Breast epithelium (tissue), 4 donors: ENCODE results near the gene SLC8A3. TPM values are rescaled to one million over a fixed set of nuclear protein-coding genes. Genes with fewer than 3 reads are reported as not detected.

Experiments used
- DNase-seq, 2 donors: peaks; one replicate each; pipeline ENCODE4 v3.0.0-alpha.2; 2019; ENCODE audit warnings: low spot score in 2 of 2
- H3K27ac ChIP-seq, 2 donors: fragments of 200-600 bp; sonication (generic) in 1 of 2; one replicate each; pipeline ENCODE4 v1.5.1; 2016 to 2019; ENCODE audit warnings: mild to moderate bottlenecking in 1 of 2
- H3K27me3 ChIP-seq, 2 donors: fragments of 200-600 bp; sonication (generic) in 1 of 2; one replicate each; pipeline versions ENCODE4 v1.5.1 to v1.6.0; 2017 to 2019; ENCODE audit warnings: control low read depth in 1 of 2, mild to moderate bottlenecking in 1 of 2
- H3K36me3 ChIP-seq: fragments of 200-600 bp; one replicate; pipeline ENCODE4 v1.5.1; 2019
- H3K4me1 ChIP-seq, 2 donors: fragments of 200-600 bp; sonication (generic); one replicate each; pipeline ENCODE4 v1.5.1; 2016 to 2019; ENCODE audit warnings: control low read depth in 1 of 2
- H3K4me3 ChIP-seq, 3 donors: fragments of 200-600 bp; sonication (generic); 1 replicate in 2 of 3; 2 replicates in 1 of 3; pipeline ENCODE4 v1.5.1; 2016 to 2019; ENCODE audit warnings: mild to moderate bottlenecking in 3 of 3, moderate library complexity in 2 of 3
- H3K9me3 ChIP-seq, 2 donors: fragments of 200-600 bp; sonication (generic) in 1 of 2; one replicate each; pipeline ENCODE4 v1.5.1; 2016 to 2019; ENCODE audit warnings: control low read depth in 1 of 2
- POLR2A ChIP-seq: fragments of 450-650 bp; IDR thresholded peaks from one replicate; pipeline ENCODE4 v1.6.1; 2016; ENCODE audit warnings: antibody characterized with exemption, mild to moderate bottlenecking, moderate library complexity
- POLR2AphosphoS5 ChIP-seq, 3 donors: sonication (generic); formaldehyde crosslinking; IDR thresholded peaks; one replicate each; pipeline ENCODE4 v1.6.1; 2017; ENCODE audit warnings: antibody characterized with exemption in 3 of 3
- intact Hi-C: fragments of 100-400 bp; cut with DNase I; formaldehyde crosslinking; loops from one replicate; pipeline ENCODE4 v1.15.1; 2023; ENCODE audit warnings: low total_unique reads
- total RNA-seq, 3 donors: library from RNA; depleted of rRNA; stranded (reverse); fragments of >200 nt; gene quantifications; one replicate each; pipeline ENCODE4 v1.1.0, GENCODE V29; 2016
- TF ChIP-seq, protein P1 (sequence below), 3 donors: fragments of 450-650 bp; IDR thresholded peaks; one replicate each; pipeline ENCODE4 v1.5.1; 2016 to 2017; ENCODE audit warnings: antibody characterized with exemption in 3 of 3, mild to moderate bottlenecking in 3 of 3, moderate library complexity in 3 of 3

SLC8A3 gene
- total RNA-seq, 3 donors from 2014 or later = 0.59 to 1.8 TPM; not detected in 1

DNA sequence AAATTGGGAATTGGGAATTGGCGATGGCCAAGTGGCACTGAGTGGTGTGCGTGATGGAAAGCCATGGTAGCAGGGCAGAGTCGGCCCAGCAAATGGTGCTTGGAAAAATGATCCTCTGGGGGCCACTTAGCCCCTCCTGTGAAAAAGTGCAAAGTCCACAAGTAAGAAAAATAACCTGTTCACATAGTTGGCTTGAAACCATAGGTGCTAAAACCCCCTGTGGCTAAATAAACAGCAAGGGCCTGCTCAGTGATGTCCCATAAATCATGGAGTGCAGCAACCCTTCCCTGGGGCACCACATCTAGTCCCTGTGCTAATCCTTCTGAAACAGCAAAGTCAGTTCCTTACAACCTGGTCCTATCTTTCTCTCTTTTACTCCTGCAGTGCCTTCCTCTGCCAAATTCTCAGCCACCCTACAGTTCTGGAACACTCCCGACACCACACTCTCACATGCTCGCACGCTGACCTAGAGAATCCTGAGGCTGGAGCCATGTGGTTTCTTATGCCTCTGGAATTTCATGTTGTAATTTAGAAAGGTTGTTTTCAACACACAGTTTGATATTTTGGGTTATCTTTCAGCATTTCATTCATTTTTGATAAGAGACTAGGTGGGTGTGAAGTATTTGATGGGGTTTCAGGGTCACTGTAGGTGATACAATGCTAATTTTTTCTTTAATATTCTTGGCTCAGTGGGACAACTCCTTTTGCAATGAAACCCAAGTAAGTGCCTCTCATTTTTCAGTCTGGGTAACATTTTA lies 186.0 kb downstream of the SLC8A3 start:
- H3K4me1 ChIP-seq = peaks cover 0 to 7% of the 10 kb centered on the region in 2 donors
- intact Hi-C loops = no loop called here
- DNase-seq = no peak
- H3K9me3 ChIP-seq = no peaks in the 10 kb centered on the region
- H3K27me3 ChIP-seq = no peaks in the 10 kb centered on the region
- no peaks in the 10 kb centered on the region for H3K36me3 ChIP-seq
- no peak overlapping the region for H3K4me3 ChIP-seq
- TF ChIP-seq POLR2A (no peak), POLR2AphosphoS5 (IDR thresholded peaks at IDR 0.05) (no peak)
- TF ChIP-seq, protein P1, sequence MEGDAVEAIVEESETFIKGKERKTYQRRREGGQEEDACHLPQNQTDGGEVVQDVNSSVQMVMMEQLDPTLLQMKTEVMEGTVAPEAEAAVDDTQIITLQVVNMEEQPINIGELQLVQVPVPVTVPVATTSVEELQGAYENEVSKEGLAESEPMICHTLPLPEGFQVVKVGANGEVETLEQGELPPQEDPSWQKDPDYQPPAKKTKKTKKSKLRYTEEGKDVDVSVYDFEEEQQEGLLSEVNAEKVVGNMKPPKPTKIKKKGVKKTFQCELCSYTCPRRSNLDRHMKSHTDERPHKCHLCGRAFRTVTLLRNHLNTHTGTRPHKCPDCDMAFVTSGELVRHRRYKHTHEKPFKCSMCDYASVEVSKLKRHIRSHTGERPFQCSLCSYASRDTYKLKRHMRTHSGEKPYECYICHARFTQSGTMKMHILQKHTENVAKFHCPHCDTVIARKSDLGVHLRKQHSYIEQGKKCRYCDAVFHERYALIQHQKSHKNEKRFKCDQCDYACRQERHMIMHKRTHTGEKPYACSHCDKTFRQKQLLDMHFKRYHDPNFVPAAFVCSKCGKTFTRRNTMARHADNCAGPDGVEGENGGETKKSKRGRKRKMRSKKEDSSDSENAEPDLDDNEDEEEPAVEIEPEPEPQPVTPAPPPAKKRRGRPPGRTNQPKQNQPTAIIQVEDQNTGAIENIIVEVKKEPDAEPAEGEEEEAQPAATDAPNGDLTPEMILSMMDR (IDR thresholded peaks at IDR 0.05) = no peak
- no peak overlapping the region for H3K27ac ChIP-seq

DNA sequence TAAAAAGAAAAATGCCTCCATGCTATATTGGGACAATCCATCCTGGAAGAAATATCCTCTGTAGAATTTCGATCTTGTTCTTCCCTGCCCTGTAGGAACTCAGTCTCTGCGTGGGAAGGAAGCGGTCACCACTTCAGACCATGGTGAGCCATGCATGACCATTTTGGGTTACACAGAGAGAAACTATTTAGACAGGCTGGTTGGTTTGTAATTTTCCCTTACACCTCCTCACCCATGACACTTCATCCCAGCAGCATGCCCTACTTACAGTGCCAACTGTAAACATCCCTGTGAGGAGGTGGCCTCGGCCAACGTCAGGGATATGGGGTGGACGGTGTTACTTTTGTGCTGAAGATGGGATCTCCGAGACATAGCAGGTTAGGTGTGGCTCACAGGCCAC lies 188.2 kb downstream of the SLC8A3 start:
- no peak overlapping the region for H3K27ac ChIP-seq
- no peak for TF ChIP-seq POLR2AphosphoS5 (IDR thresholded peaks at IDR 0.05)
- TF ChIP-seq, protein P1 (IDR thresholded peaks at IDR 0.05) = no peak
- TF ChIP-seq POLR2A = no peak
- DNase-seq = no peak
- H3K9me3 ChIP-seq = no peaks in the 10 kb centered on the region
- H3K27me3 ChIP-seq = no peaks in the 10 kb centered on the region
- no peaks in the 10 kb centered on the region for H3K36me3 ChIP-seq
- peaks cover 0 to 7% of the 10 kb centered on the region in 2 donors for H3K4me1 ChIP-seq
- intact Hi-C loops = no loop called here
- no peak overlapping the region for H3K4me3 ChIP-seq

DNA sequence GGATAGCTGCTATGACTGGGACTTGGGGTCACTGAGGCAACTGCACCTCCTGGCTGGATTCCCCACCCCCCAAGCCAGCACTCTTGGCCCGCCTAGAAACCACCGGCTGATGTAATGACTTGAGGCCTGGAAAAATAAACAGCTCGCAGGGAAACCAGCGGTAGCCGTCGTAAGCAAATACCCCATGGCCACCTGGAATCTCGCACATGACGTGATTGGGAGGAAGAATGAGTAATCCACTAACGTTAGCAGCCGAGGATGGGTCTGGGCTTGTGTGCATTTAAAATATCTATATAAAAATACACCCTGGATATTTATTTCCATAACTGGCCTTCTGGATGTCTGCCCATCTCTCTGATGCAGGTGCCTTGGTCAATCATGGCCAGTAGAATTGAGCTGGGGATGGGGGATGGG lies 189.5 kb downstream of the SLC8A3 start:
- intact Hi-C loops = no loop called here
- peaks cover 0 to 7% of the 10 kb centered on the region in 2 donors for H3K4me1 ChIP-seq
- peak overlapping the region; percentile 50 to 66 for H3K27ac ChIP-seq
- H3K4me3 ChIP-seq = no peak overlapping the region
- no peaks in the 10 kb centered on the region for H3K27me3 ChIP-seq
- TF ChIP-seq POLR2AphosphoS5 (IDR thresholded peaks at IDR 0.05) = peak in 1 of 3 donors; percentile 7
- no peak for TF ChIP-seq POLR2A
- peak; percentile 49 to 56 for DNase-seq
- H3K36me3 ChIP-seq = no peaks in the 10 kb centered on the region
- no peaks in the 10 kb centered on the region for H3K9me3 ChIP-seq

DNA sequence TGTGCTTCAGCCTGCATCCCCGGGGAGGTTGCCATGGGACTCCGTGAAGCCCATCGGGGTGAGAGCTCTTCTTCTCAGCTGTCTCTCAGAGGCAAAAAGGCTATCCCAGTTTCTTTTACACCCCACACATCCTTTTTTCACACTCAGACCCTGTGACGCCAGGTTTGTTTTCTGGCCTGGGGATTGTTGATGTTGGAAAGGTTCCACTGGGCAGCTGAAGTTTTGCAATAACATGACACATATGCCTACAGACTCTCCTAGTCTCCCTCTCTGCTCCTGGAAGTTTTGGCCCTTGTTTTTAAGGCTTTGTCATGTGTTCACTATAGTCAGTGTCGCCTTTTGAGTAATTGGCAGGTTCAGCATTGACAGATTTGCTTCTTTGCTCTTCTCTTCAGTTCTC lies 190.9 kb downstream of the SLC8A3 start:
- TF ChIP-seq, protein P1 (IDR thresholded peaks at IDR 0.05) = no peak
- peak in 1 of 3 donors; percentile 59 for TF ChIP-seq POLR2AphosphoS5 (IDR thresholded peaks at IDR 0.05)
- Histone ChIP-seq H3K36me3 (no peaks in the 10 kb centered on the region), H3K4me3 (no peak overlapping the region), H3K27me3 (no peaks in the 10 kb centered on the region), H3K4me1 (peaks cover 0 to 7% of the 10 kb centered on the region in 2 donors), H3K9me3 (no peaks in the 10 kb centered on the region), H3K27ac (peak overlapping the region in 1 of 2 donors; percentile 66)
- intact Hi-C loops = no loop called here
- DNase-seq = peak in 1 of 2 donors; percentile 75

DNA sequence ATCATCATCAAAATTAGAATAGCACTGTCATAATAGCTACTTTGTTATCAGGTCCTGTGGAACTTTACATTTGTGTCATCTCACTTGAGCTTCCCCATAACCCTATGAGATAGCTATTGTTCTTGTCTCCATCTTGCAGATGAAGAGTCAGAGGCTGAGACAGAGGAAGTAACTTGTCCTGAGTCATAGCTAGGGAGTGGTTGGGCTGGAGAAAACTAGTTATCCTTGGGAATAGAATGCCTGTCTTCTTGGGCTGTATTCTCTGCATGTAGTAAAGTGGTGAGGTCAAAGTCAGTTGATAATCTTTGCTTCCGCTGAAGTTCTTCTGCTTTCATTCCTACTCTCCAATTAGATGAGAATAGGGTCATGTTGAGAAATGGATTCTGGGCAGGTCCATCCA lies 192.5 kb downstream of the SLC8A3 start:
- Histone ChIP-seq H3K27ac (no peak overlapping the region), H3K4me1 (peaks cover 0 to 7% of the 10 kb centered on the region in 2 donors), H3K4me3 (no peak overlapping the region), H3K36me3 (no peaks in the 10 kb centered on the region), H3K27me3 (no peaks in the 10 kb centered on the region), H3K9me3 (no peaks in the 10 kb centered on the region)
- DNase-seq = no peak
- TF ChIP-seq, protein P1 (IDR thresholded peaks at IDR 0.05) = no peak
- no peak for TF ChIP-seq POLR2AphosphoS5 (IDR thresholded peaks at IDR 0.05)
- TF ChIP-seq POLR2A = no peak
- intact Hi-C loops = no loop called here

Other genes with a start within 250 kb of the SLC8A3 start
- 10 to 100 TPM; 22.2 to 26.2 (median 25.2) TPM for gene COX16, start 170.7 kb upstream of the SLC8A3 start, total RNA-seq
- gene SYNJ2BP, start 228.1 kb upstream of the SLC8A3 start, total RNA-seq = 10 to 100 TPM; 14.2 to 26.2 (median 19.3) TPM